ENCODE results near the gene PLTP. TPM values are rescaled to one million over a fixed set of nuclear protein-coding genes. Genes with fewer than 3 reads are reported as not detected.

Gene PLTP
- total and polyA plus RNA-seq, 2 of the 13 experiments (the other 11 are each of a cell fraction or from before 2014, with no cell fraction given), result 16.9 to 28.6 TPM

GRCh38 chr20:45948261-45948733 lies 36.3 kb upstream of the PLTP start (continued):
- no peak for TF ChIP-seq ZBTB40 (IDR thresholded peaks at IDR 0.05)
- TF ChIP-seq ZBTB40 (CRISPR knock-in tag; IDR thresholded peaks at IDR 0.05), result no peak
- 0 out of 2 replicates have a peak, but pooled peaks have one; percentile 56 for TF ChIP-seq ATF7-NPFF (CRISPR knock-in tag; IDR thresholded peaks at IDR 0.05; ENCODE audit: low read depth)
- 0 out of 2 replicates have a peak, but pooled peaks have one; percentile 30 for TF ChIP-seq ZNF788 (CRISPR knock-in tag; IDR thresholded peaks at IDR 0.05; ENCODE audit: borderline replicate concordance)
- TF ChIP-seq STAT5B (CRISPR knock-in tag; IDR thresholded peaks at IDR 0.05), result no peak
- no peak for TF ChIP-seq MAX (IDR thresholded peaks at IDR 0.05)
- TF ChIP-seq PHF21A (CRISPR knock-in tag; IDR thresholded peaks at IDR 0.05), result no peak
- TF ChIP-seq ZNF629 (CRISPR knock-in tag; conservative IDR thresholded peaks at IDR 0.05), result no peak
- no peak for TF ChIP-seq E2F1 (CRISPR knock-in tag; IDR thresholded peaks at IDR 0.05)
- no peak for TF ChIP-seq PLRG1 (conservative IDR thresholded peaks at IDR 0.05)
- TF ChIP-seq PPARG (CRISPR knock-in tag; conservative IDR thresholded peaks at IDR 0.05), result no peak
- TF ChIP-seq ETV5 (CRISPR knock-in tag; IDR thresholded peaks at IDR 0.05; ENCODE audit: borderline replicate concordance), result no peak
- TF ChIP-seq CENPT (CRISPR knock-in tag; IDR thresholded peaks at IDR 0.05; ENCODE audit: low read depth), result no peak
- TF ChIP-seq TRAFD1 (CRISPR knock-in tag; IDR thresholded peaks at IDR 0.05; ENCODE audit: borderline replicate concordance), result no peak
- TF ChIP-seq CBX1 (IDR thresholded peaks at IDR 0.05; ENCODE audit: low read depth), result no peak
- peak; percentile 89 for TF ChIP-seq AGO2 (optimal IDR thresholded peaks at IDR 0.05; ENCODE audit: low read depth, low read length)
- no peak for TF ChIP-seq NCOA5 (CRISPR knock-in tag; IDR thresholded peaks at IDR 0.05)
- TF ChIP-seq ZNF639 (CRISPR knock-in tag; conservative IDR thresholded peaks at IDR 0.05), result no peak

Measured in HepG2 (cell line).